IMR-90 (cell line): ENCODE measurements around the gene RFK. TPM values are rescaled to one million over a fixed set of nuclear protein-coding genes. Genes with fewer than 3 reads are reported as not detected.

ENCODE experiments used
- ATAC-seq: fragments of 200-7000 bp; cut with Tn5 transposase; 2 replicates; pipeline ENCODE4 v1.9.1; 2020; ENCODE audit warnings: low read depth, mild to moderate bottlenecking, moderate library complexity
- BruUV-seq: library from RNA; stranded (reverse); fragments of 400-500 nt; replicated peaks from 2 replicates; lab custom pipeline; 2021; lab: Mats Ljungman, UMichigan
- CTCF ChIA-PET: fragments of 300-600 bp; formaldehyde crosslinking; extraction: SDS; loops from one replicate; lab custom pipeline; 2021; ENCODE audit warnings: antibody characterized with exemption; lab: Yijun Ruan, JAX
- POLR2A ChIA-PET: fragments of 300-600 bp; sonication (Branson Sonifier 250); formaldehyde crosslinking; loops from one replicate; lab custom pipeline; 2022; ENCODE audit warnings: antibody characterized with exemption; ENCODE audit not compliant: unreplicated experiment; lab: Charles Lee
- DNase-seq: peaks from one replicate; pipeline ENCODE4 v3.0.0; 2013
- H2AFZ ChIP-seq: replicated peaks from 2 replicates; pipeline ENCODE3; 2013; ENCODE audit warnings: low read length, mild to moderate bottlenecking; ENCODE audit not compliant: poor library complexity
- H2AK5ac ChIP-seq: 2 replicates; pipeline ENCODE4 v1.6.1; 2013; ENCODE audit warnings: low read depth, low read length, inconsistent platforms
- H2AK9ac ChIP-seq: replicated peaks from 2 replicates; pipeline ENCODE3; 2013; ENCODE audit warnings: mild to moderate bottlenecking, low read depth, low read length, moderate library complexity; ENCODE audit not compliant: poor library complexity
- H2BK120ac ChIP-seq: 2 replicates; pipeline ENCODE4 v1.6.1; 2013; ENCODE audit warnings: low read depth, low read length, inconsistent platforms
- H2BK15ac ChIP-seq: 3 replicates; pipeline ENCODE4 v1.6.1; 2013; ENCODE audit warnings: low read depth, low read length, inconsistent platforms
- H2BK20ac ChIP-seq: 2 replicates; pipeline ENCODE4 v1.6.1; 2013; ENCODE audit warnings: low read depth, mild to moderate bottlenecking, inconsistent platforms, low read length, moderate library complexity
- H2BK5ac ChIP-seq: 2 replicates; pipeline ENCODE4 v1.6.1; 2013; ENCODE audit warnings: mild to moderate bottlenecking, low read depth, low read length, inconsistent platforms; ENCODE audit not compliant: poor library complexity, severe bottlenecking
- H3K14ac ChIP-seq: replicated peaks from 2 replicates; pipeline ENCODE4 v1.6.1; 2013; ENCODE audit warnings: low read depth, low read length, inconsistent platforms
- H3K18ac ChIP-seq: 2 replicates; pipeline ENCODE4 v1.6.1; 2013; ENCODE audit warnings: low read depth, low read length, control low read depth
- H3K23ac ChIP-seq: 2 replicates; pipeline ENCODE4 v1.6.1; 2013; ENCODE audit warnings: low read depth, low read length, inconsistent platforms
- H3K27ac ChIP-seq: 2 replicates; pipeline ENCODE4 v1.5.1; 2013; ENCODE audit warnings: mild to moderate bottlenecking, control low read depth, low read length; ENCODE audit not compliant: insufficient read depth
- H3K27me3 ChIP-seq: 2 replicates; pipeline ENCODE4 v1.6.1; 2013; ENCODE audit warnings: low read length; ENCODE audit not compliant: control insufficient read depth, insufficient read depth
- H3K36me3 ChIP-seq: 2 replicates; pipeline ENCODE4 v1.6.1; 2013; ENCODE audit warnings: low read length, mixed read lengths; ENCODE audit not compliant: control insufficient read depth, insufficient read depth
- H3K4ac ChIP-seq: 2 replicates; pipeline ENCODE4 v1.6.1; 2013; ENCODE audit warnings: low read depth, low read length, inconsistent platforms
- H3K4me1 ChIP-seq: 2 replicates; pipeline ENCODE4 v1.6.1; 2013; ENCODE audit warnings: low read length, mixed read lengths; ENCODE audit not compliant: control insufficient read depth, insufficient read depth
- H3K4me2 ChIP-seq: 2 replicates; pipeline ENCODE4 v1.6.1; 2013; ENCODE audit warnings: low read depth, mild to moderate bottlenecking, control low read depth, low read length, moderate library complexity
- H3K4me3 ChIP-seq: 2 replicates; pipeline ENCODE4 v1.5.1; 2013; ENCODE audit warnings: low read depth, mild to moderate bottlenecking, control low read depth, low read length, moderate library complexity; ENCODE audit not compliant: insufficient read depth
- H3K56ac ChIP-seq: 2 replicates; pipeline ENCODE4 v1.6.1; 2013; ENCODE audit warnings: low read length, inconsistent platforms; ENCODE audit not compliant: insufficient read depth; ENCODE audit errors: extremely low read depth
- H3K79me1 ChIP-seq, 2 experiments: 2 replicates each; pipeline ENCODE4 v1.6.1; 2013; ENCODE audit warnings: low read length in 2 of 2, inconsistent platforms in 1 of 2, low read depth in 1 of 2
- H3K9ac ChIP-seq: 2 replicates; pipeline ENCODE4 v1.6.1; 2013; ENCODE audit warnings: low read depth, low read length, control low read depth
- H3K9me1 ChIP-seq: 2 replicates; pipeline ENCODE4 v1.6.1; 2013; ENCODE audit warnings: low read length, inconsistent platforms; ENCODE audit not compliant: insufficient read depth
- H3K9me3 ChIP-seq: 2 replicates; pipeline ENCODE4 v1.6.1; 2013; ENCODE audit warnings: low read length; ENCODE audit not compliant: control insufficient read depth, insufficient read depth
- H4K20me1 ChIP-seq: 2 replicates; pipeline ENCODE4 v1.6.1; 2013; ENCODE audit warnings: low read length, inconsistent platforms; ENCODE audit not compliant: insufficient read depth
- H4K5ac ChIP-seq: 2 replicates; pipeline ENCODE4 v1.6.1; 2013; ENCODE audit warnings: mild to moderate bottlenecking, low read depth, low read length, control low read depth
- H4K8ac ChIP-seq, 2 experiments: 2 replicates each; pipeline ENCODE4 v1.6.1; 2013; ENCODE audit warnings: low read depth in 2 of 2, low read length in 2 of 2, control low read depth in 1 of 2, inconsistent platforms in 1 of 2
- H4K91ac ChIP-seq: 2 replicates; pipeline ENCODE4 v1.6.1; 2013; ENCODE audit warnings: low read depth, low read length, inconsistent platforms; ENCODE audit not compliant: insufficient read depth
- CEBPB ChIP-seq: IDR thresholded peaks from 2 replicates; pipeline ENCODE4 v1.6.1; 2012; ENCODE audit warnings: low read depth, low read length, improper control_type of control experiment
- CHD1 ChIP-seq: IDR thresholded peaks from 2 replicates; pipeline ENCODE4 v1.6.1; 2012; ENCODE audit warnings: low read depth, low read length, improper control_type of control experiment
- FOS ChIP-seq: fragments of 150-350 bp; IDR thresholded peaks from 2 replicates; pipeline ENCODE4 v1.6.1; 2016; ENCODE audit warnings: low read depth, low read length
- MAFK ChIP-seq: IDR thresholded peaks from 2 replicates; pipeline ENCODE4 v1.6.1; 2012; ENCODE audit warnings: low read depth, low read length, improper control_type of control experiment
- NFE2L2 ChIP-seq: fragments of 150-350 bp; IDR thresholded peaks from 2 replicates; pipeline ENCODE4 v1.6.1; 2016; ENCODE audit warnings: low read depth, mild to moderate bottlenecking, low read length
- POLR2A ChIP-seq: IDR thresholded peaks from 2 replicates; pipeline ENCODE4 v1.6.1; 2012; ENCODE audit warnings: mild to moderate bottlenecking, low read depth, low read length
- RCOR1 ChIP-seq: IDR thresholded peaks from 2 replicates; pipeline ENCODE4 v1.6.1; 2012; ENCODE audit warnings: mild to moderate bottlenecking, low read length, improper control_type of control experiment; ENCODE audit not compliant: insufficient replicate concordance
- SMC3 ChIP-seq: fragments of 150-350 bp; IDR thresholded peaks from 2 replicates; pipeline ENCODE4 v1.6.1; 2016; ENCODE audit warnings: low read depth, mild to moderate bottlenecking, antibody characterized with exemption, low read length, moderate library complexity
- dilution Hi-C: fragments of 300-500 bp; cut with HindIII; formaldehyde crosslinking; loops from one replicate; pipeline ENCODE4 v1.14.3; 2018; ENCODE audit warnings: low sequenced_read_pairs; ENCODE audit not compliant: unreplicated experiment
- in situ Hi-C: fragments of 300-500 bp; cut with MboI; formaldehyde crosslinking; loops from 3 replicates; pipeline ENCODE4 v1.14.3; 2019; ENCODE audit warnings: low sequenced_read_pairs, inconsistent platforms, mixed read lengths
- intact Hi-C: fragments of 100-400 bp; cut with micrococcal nuclease; formaldehyde crosslinking; loops from 2 replicates; pipeline ENCODE4 v1.10.0; 2022
- polyA plus RNA-seq, 3 experiments: library from polyadenylated mRNA; depleted of rRNA; stranded (reverse); fragments of >200 nt; gene quantifications; 2 replicates each; pipeline ENCODE4 v1.2.3, GENCODE V29; 2012; ENCODE audit warnings: low replicate concordance in 1 of 3
- total RNA-seq: library from RNA; depleted of rRNA; stranded (reverse); fragments of >200 nt; gene quantifications from 2 replicates; pipeline ENCODE4 v1.2.3, GENCODE V29; 2012
- TF ChIP-seq, protein P1 (sequence below): fragments of 150-350 bp; IDR thresholded peaks from 2 replicates; pipeline ENCODE4 v1.6.1; 2016; ENCODE audit warnings: low read depth, mild to moderate bottlenecking, low read length, moderate library complexity, borderline replicate concordance

Gene RFK
- total and polyA plus RNA-seq, 2 of the 4 experiments (the other 2 are of a cell fraction): 10.3 to 13.8 TPM

DNA sequence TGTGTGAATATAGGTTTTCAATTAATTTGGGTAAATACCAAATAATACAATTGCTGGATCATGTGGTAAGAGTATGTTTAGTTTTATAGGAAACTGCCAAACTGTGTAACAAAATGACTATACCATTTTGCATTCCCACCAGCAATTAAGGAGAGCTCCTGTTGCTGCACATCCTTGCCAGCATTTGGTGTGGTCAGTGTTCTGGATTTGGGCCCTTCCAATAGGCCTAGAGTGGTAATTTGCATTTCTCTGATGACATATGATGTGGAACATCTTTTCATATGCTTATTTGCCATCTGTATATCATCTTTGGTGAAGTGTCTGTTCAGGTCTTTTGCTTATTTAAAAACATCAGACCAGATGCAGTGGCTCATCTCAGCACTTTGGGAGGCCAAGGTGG is 11.6 kb upstream of the RFK start:
- Histone ChIP-seq H3K4me2 (no peak overlapping the region), H3K27ac (no peak overlapping the region), H3K23ac (no peak overlapping the region), H3K27me3 (no peaks in the 10 kb centered on the region), H2BK15ac (no peak overlapping the region), H3K4ac (no peak overlapping the region), H4K91ac (no peak overlapping the region), H3K56ac (no peak overlapping the region), H2BK120ac (no peak overlapping the region), H3K79me1 (no peaks in the 10 kb centered on the region), H3K18ac (no peak overlapping the region), H4K5ac (no peak overlapping the region), H3K9ac (no peak overlapping the region), H4K20me1 (no peaks in the 10 kb centered on the region), H4K8ac (no peak overlapping the region), H3K36me3 (no peaks in the 10 kb centered on the region), H2AK9ac (no peak overlapping the region), H3K4me1 (peaks cover 3% of the 10 kb centered on the region), H3K9me3 (no peaks in the 10 kb centered on the region), H3K9me1 (no peaks in the 10 kb centered on the region), H2AK5ac (no peak overlapping the region), H2BK20ac (no peak overlapping the region), H3K4me3 (no peak overlapping the region), H3K14ac (no peak overlapping the region), H2AFZ (no peak overlapping the region), H2BK5ac (no peak overlapping the region)
- CTCF ChIA-PET: interaction anchor here (0.6 kb wide), 1 partner anchor 12 kb away, joined by 5 read pairs; the partner anchor contains the start of gene RFK
- POLR2A ChIA-PET: no interaction called here
- dilution Hi-C loops (no loop called here), intact Hi-C loops (no loop called here), in situ Hi-C loops (no loop called here)
- no peak for TF ChIP-seq POLR2A
- TF ChIP-seq NFE2L2: no peak
- no peak for TF ChIP-seq CHD1
- no peak for TF ChIP-seq FOS
- no peak for TF ChIP-seq RCOR1
- TF ChIP-seq SMC3: no peak
- no peak for TF ChIP-seq MAFK
- TF ChIP-seq, protein P1, sequence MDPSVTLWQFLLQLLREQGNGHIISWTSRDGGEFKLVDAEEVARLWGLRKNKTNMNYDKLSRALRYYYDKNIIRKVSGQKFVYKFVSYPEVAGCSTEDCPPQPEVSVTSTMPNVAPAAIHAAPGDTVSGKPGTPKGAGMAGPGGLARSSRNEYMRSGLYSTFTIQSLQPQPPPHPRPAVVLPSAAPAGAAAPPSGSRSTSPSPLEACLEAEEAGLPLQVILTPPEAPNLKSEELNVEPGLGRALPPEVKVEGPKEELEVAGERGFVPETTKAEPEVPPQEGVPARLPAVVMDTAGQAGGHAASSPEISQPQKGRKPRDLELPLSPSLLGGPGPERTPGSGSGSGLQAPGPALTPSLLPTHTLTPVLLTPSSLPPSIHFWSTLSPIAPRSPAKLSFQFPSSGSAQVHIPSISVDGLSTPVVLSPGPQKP: no peak
- TF ChIP-seq CEBPB: no peak
- no TSS peak for BruUV-seq
- ATAC-seq (no peak), DNase-seq (no peak)
